ENCODE measurements around the gene ITGA3. TPM values are rescaled to one million over a fixed set of nuclear protein-coding genes. Genes with fewer than 3 reads are reported as not detected.
A peak's percentile ranks its signal among the peaks of the same experiment; 100 is the strongest.

ITGA3 gene
- total and polyA plus RNA-seq, 4 donors, result 48.1 to 159 (median 131) TPM

DNA sequence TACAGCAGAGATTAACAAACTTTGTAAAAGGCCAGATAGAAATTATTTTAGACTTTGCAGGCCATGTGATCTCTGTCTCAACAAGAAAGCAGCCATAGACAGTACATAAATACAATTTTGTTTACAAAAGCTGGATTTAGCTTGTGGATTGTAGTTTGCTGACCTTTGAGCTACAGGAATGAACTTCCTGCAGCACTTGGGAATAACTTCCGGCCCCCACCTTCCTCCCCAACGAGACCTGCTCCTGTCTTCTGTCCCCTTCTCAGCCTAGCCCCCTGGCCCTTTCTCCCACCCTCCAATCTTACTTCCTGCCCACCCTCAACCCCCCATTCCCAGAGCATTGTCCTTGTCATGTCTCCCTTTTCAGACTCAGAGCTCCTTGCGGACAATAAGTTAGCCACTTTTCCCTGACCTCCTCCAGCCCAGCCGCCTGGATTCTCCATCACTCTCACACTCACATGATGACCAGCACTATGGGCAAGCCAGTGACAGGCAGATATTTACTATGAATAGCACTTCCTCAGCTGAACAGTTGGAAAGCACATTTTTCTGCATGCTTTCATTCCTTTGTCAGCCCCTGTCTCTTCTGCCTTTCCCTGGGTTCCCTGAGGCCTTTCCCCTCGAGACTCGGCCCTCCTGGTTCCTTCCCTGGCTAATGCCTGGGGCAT is 33.3 kb upstream of the ITGA3 start:
- no peak overlapping the region for H3K27ac ChIP-seq (ENCODE audit: low read depth in 1 of 2, low read length in 2 of 2)
- intact Hi-C loops (cut with DNase I), result no loop called here
- no peaks in the 10 kb centered on the region for H3K36me3 ChIP-seq (ENCODE audit: control insufficient read depth in 1 of 2, insufficient read depth in 2 of 2, low read length in 1 of 2)
- ATAC-seq (ENCODE audit: low FRiP score) (no peak), DNase-seq (peak in 1 of 2 donors; percentile 13)
- H3K27me3 ChIP-seq (ENCODE audit: control insufficient read depth in 1 of 2, insufficient read depth in 2 of 2, low read length in 1 of 2), result no peaks in the 10 kb centered on the region
- no peaks in the 10 kb centered on the region for H3K4me1 ChIP-seq (ENCODE audit: control insufficient read depth in 1 of 2, insufficient read depth in 2 of 2, low read length in 2 of 2)
- no peaks in the 10 kb centered on the region for H3K9me3 ChIP-seq (ENCODE audit: control insufficient read depth, low read length)
- no peak overlapping the region for H3K4me3 ChIP-seq (ENCODE audit: low read length in 2 of 2)
- 64 to 67% methylated on average over 6 of the region's 6 CpGs for WGBS, 2 donors

DNA sequence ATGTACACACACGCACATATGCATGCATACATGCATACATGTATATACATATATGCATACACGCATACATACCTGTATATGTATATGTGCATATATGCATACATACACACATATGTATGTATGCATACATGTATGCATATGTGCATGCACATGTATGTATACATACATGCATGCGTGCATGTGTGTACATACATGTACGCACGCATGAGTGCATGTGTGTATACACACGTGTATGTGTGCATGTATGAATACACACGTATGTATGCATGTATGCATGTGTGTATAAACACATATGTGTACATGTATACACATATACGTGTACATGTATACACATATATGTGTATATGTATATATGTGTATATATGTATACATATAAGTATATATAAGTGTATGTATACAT is 32.4 kb upstream of the ITGA3 start:
- H3K4me1 ChIP-seq (ENCODE audit: control insufficient read depth in 1 of 2, insufficient read depth in 2 of 2, low read length in 2 of 2), result no peaks in the 10 kb centered on the region
- no peak for DNase-seq

DNA sequence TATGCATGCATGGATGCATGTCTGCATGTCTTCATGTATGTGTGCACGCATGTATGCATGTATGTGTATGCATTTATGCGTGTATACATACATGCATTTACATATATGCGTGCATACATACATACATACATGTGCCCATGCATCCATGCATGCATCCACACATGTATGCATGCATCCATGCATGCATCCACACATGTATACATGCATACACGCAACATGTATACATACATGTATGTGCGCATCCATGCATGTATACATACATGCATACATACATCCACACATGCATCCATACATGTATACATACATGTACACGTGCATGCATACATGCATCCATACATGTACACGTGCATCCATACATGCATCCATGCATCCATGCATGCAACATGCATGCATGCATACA is 31.1 kb upstream of the ITGA3 start:
- WGBS, 2 donors, result 40 to 58% methylated on average over 7 of the region's 7 CpGs
- Histone ChIP-seq H3K4me3 (ENCODE audit: low read length in 2 of 2) (no peak overlapping the region), H3K27me3 (ENCODE audit: control insufficient read depth in 1 of 2, insufficient read depth in 2 of 2, low read length in 1 of 2) (no peaks in the 10 kb centered on the region), H3K27ac (ENCODE audit: low read depth in 1 of 2, low read length in 2 of 2) (no peak overlapping the region), H3K36me3 (ENCODE audit: control insufficient read depth in 1 of 2, insufficient read depth in 2 of 2, low read length in 1 of 2) (no peaks in the 10 kb centered on the region), H3K9me3 (ENCODE audit: control insufficient read depth, low read length) (no peaks in the 10 kb centered on the region), H3K4me1 (ENCODE audit: control insufficient read depth in 1 of 2, insufficient read depth in 2 of 2, low read length in 2 of 2) (no peaks in the 10 kb centered on the region)
- intact Hi-C loops (cut with DNase I), result no loop called here
- DNase-seq (no peak), ATAC-seq (ENCODE audit: low FRiP score) (no peak)

More for the DNA sequence above, 32.4 kb upstream of the ITGA3 start:
- 62 to 67% methylated on average over 8 of the region's 8 CpGs for WGBS, 2 donors
- H3K9me3 ChIP-seq (ENCODE audit: control insufficient read depth, low read length), result no peaks in the 10 kb centered on the region
- ATAC-seq (ENCODE audit: low FRiP score), result no peak
- H3K36me3 ChIP-seq (ENCODE audit: control insufficient read depth in 1 of 2, insufficient read depth in 2 of 2, low read length in 1 of 2), result no peaks in the 10 kb centered on the region
- intact Hi-C loops (cut with DNase I), result no loop called here
- H3K27ac ChIP-seq (ENCODE audit: low read depth in 1 of 2, low read length in 2 of 2), result no peak overlapping the region
- H3K4me3 ChIP-seq (ENCODE audit: low read length in 2 of 2), result no peak overlapping the region
- no peaks in the 10 kb centered on the region for H3K27me3 ChIP-seq (ENCODE audit: control insufficient read depth in 1 of 2, insufficient read depth in 2 of 2, low read length in 1 of 2)

DNA sequence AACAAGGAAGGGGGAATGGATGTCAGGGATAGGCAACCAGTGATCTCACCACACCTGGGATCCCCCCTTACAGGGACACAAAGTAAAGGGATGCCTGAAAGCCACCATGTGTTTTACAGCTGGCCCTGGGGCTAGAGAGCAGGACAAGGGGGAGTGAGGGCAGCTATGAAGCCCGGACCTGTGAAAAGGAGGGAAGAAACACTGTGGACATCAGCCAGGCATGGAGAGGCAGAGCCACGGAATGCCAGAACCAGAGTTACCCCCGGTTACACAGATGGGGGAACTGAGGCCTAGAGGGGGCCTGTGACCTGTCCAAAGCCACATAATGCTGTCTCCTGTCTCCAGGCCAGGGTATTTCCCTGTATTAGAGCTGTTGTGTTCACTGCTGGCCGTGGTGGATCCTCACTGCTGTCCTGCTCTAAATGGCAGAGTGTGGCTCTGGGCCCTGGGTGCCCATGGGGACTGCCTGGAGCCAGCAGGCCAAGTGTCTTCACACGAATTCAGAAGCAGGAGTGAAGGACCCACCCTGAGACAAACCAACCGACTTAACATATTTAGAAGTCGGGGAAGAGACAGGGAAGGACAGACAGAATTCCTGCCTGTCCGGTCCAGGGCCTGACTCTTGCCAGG is 29.7 kb upstream of the ITGA3 start:
- Histone ChIP-seq H3K27me3 (ENCODE audit: control insufficient read depth in 1 of 2, insufficient read depth in 2 of 2, low read length in 1 of 2) (no peaks in the 10 kb centered on the region), H3K9me3 (ENCODE audit: control insufficient read depth, low read length) (no peaks in the 10 kb centered on the region), H3K27ac (ENCODE audit: low read depth in 1 of 2, low read length in 2 of 2) (no peak overlapping the region), H3K4me1 (ENCODE audit: control insufficient read depth in 1 of 2, insufficient read depth in 2 of 2, low read length in 2 of 2) (no peaks in the 10 kb centered on the region), H3K4me3 (ENCODE audit: low read length in 2 of 2) (no peak overlapping the region), H3K36me3 (ENCODE audit: control insufficient read depth in 1 of 2, insufficient read depth in 2 of 2, low read length in 1 of 2) (no peaks in the 10 kb centered on the region)
- intact Hi-C loops (cut with DNase I), result loop anchor here (1.0 to 2.0 kb wide), 3 partner anchors 31 to 63 kb away; partner anchors contain the start of gene ITGA3 (in 1 of the 2)
- WGBS, 2 donors, result 66 to 67% methylated on average over 8 of the region's 8 CpGs
- ATAC-seq (ENCODE audit: low FRiP score) (no peak), DNase-seq (peak in 1 of 2 donors; percentile 61)

DNA sequence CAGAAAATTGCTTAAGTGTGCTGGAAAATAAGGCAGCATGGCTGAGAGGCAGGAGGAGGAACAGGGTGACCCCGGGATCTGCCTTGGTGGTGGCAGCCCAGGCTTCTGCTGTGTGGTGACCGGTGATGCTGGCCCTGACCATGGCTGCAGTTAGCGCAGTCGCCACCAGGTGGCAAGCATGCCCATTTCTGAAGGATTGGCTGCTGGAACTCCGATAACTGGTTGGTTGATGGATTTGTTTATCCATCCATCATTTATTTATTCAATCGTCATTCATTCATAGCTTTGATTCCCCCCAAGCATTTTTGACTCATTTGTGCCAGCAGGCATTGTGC is 29.1 kb upstream of the ITGA3 start:
- ATAC-seq (ENCODE audit: low FRiP score), result peak; percentile 90
- Histone ChIP-seq H3K36me3 (ENCODE audit: control insufficient read depth in 1 of 2, insufficient read depth in 2 of 2, low read length in 1 of 2) (no peaks in the 10 kb centered on the region), H3K4me3 (ENCODE audit: low read length in 2 of 2) (no peak overlapping the region), H3K27me3 (ENCODE audit: control insufficient read depth in 1 of 2, insufficient read depth in 2 of 2, low read length in 1 of 2) (no peaks in the 10 kb centered on the region), H3K9me3 (ENCODE audit: control insufficient read depth, low read length) (no peaks in the 10 kb centered on the region), H3K4me1 (ENCODE audit: control insufficient read depth in 1 of 2, insufficient read depth in 2 of 2, low read length in 2 of 2) (no peaks in the 10 kb centered on the region), H3K27ac (ENCODE audit: low read depth in 1 of 2, low read length in 2 of 2) (no peak overlapping the region)
- intact Hi-C loops (cut with DNase I), result loop anchor here (1.0 to 2.0 kb wide), 3 partner anchors 30 to 62 kb away; partner anchors contain the start of gene ITGA3 (in 1 of the 2)
- DNase-seq, result peak; percentile 88 to 96
- WGBS, 2 donors, result 0% methylated on average over 6 of the region's 6 CpGs

DNA sequence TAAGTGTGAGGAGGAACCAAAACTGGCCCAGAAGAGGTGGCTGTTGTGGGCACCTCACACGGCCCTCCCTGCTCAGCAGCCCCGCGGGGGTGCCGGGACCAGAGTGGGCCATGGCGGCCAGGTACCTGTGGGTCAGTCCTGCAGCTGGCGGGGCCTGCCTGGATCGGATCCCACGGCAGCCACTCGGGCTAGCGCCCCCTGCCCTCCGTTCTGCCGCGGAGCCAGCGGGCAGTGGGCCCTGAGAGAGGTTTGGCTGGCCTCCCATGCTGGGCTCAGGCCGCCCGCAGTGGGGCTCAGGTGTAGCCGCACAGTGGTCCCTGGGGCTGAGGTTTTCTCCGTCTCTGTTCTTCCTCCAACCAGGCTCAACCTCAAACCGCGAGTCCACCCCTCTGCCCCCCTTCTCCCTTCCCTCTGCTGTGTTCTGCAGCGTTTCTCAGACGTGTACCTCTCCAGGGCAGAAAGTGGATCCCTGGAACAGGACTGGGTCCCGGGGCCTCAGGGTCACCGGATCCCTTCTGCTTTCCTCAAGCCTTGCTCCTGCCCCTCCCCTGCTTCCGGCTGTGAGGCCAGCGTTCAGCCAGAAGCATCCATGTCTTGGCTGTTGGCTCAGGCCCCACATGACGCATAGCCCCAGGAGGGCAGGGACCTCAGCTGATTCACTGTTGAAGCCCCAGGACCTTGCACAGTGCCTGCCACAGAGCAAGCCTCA is 28.6 kb upstream of the ITGA3 start:
- peak; percentile 91 for ATAC-seq (ENCODE audit: low FRiP score)
- H3K27ac ChIP-seq (ENCODE audit: low read depth in 1 of 2, low read length in 2 of 2), result peak overlapping the region; percentile 20 to 57
- H3K4me3 ChIP-seq (ENCODE audit: low read length in 2 of 2), result peak overlapping the region; percentile 1 to 23

DNA sequence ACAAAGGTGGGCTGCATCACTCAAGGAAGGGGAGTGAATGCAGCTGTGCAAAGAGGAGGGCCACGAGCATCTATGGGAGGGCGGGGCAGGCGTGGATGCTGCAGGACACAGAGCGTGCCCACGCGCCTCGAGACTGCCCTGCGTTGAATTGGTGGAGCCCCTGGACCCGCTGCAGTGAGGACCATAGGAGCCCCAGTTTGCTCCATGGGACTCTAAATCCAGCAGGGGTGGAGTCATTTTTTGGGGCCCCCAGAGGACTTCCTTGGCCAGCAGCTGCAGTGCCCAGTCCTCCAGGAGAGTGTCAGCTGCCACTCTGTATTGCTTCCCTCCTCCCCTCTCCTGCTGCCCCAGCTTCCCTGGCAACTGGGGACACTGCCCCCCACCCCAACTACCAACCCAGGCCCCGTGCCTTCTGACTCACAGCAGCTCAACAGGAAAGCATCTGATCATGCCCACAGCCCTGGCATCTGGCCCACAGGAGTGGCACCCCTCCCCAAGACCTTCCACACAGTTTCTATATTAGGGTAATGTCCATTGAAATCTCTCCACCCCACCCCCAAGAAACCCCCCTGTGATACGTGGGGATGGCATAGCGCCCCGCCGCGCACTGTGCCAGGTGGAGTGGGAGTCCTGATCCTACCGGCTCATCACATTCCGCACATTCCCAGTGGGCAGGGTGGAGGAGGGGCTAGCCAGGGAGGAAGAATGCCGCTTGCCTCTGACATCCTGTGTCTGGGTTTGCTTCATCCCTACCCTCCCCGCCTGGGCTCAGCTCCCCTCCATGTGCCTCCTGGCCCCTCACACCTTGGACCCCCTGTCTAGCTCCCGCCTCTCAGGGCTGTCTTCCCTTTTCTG is 27.8 kb upstream of the ITGA3 start:
- Histone ChIP-seq H3K4me3 (ENCODE audit: low read length in 2 of 2) (no peak overlapping the region), H3K27me3 (ENCODE audit: control insufficient read depth in 1 of 2, insufficient read depth in 2 of 2, low read length in 1 of 2) (no peaks in the 10 kb centered on the region), H3K9me3 (ENCODE audit: control insufficient read depth, low read length) (no peaks in the 10 kb centered on the region), H3K4me1 (ENCODE audit: control insufficient read depth in 1 of 2, insufficient read depth in 2 of 2, low read length in 2 of 2) (no peaks in the 10 kb centered on the region), H3K36me3 (ENCODE audit: control insufficient read depth in 1 of 2, insufficient read depth in 2 of 2, low read length in 1 of 2) (no peaks in the 10 kb centered on the region), H3K27ac (ENCODE audit: low read depth in 1 of 2, low read length in 2 of 2) (peak overlapping the region in 1 of 2 donors; percentile 3)
- 68 to 69% methylated on average over 20 of the region's 20 CpGs for WGBS, 2 donors
- peak; percentile 19 for ATAC-seq (ENCODE audit: low FRiP score)
- peak; percentile 70 to 84 for DNase-seq
- intact Hi-C loops (cut with DNase I), result loop anchor here (2.0 kb wide), 2 partner anchors 29 to 61 kb away; partner anchors contain the start of gene ITGA3 (in 1 of the 2)

More for the DNA sequence above, 28.6 kb upstream of the ITGA3 start:
- H3K36me3 ChIP-seq (ENCODE audit: control insufficient read depth in 1 of 2, insufficient read depth in 2 of 2, low read length in 1 of 2), result no peaks in the 10 kb centered on the region
- DNase-seq, result peak; percentile 94 to 97
- H3K27me3 ChIP-seq (ENCODE audit: control insufficient read depth in 1 of 2, insufficient read depth in 2 of 2, low read length in 1 of 2), result no peaks in the 10 kb centered on the region
- H3K9me3 ChIP-seq (ENCODE audit: control insufficient read depth, low read length), result no peaks in the 10 kb centered on the region
- H3K4me1 ChIP-seq (ENCODE audit: control insufficient read depth in 1 of 2, insufficient read depth in 2 of 2, low read length in 2 of 2), result no peaks in the 10 kb centered on the region
- WGBS, 2 donors, result 0 to 1% methylated on average over 26 to 27 of the region's 27 CpGs
- intact Hi-C loops (cut with DNase I), result loop anchor here (2.0 kb wide), 2 partner anchors 29 to 61 kb away; partner anchors contain the start of gene ITGA3 (in 1 of the 2)

DNA sequence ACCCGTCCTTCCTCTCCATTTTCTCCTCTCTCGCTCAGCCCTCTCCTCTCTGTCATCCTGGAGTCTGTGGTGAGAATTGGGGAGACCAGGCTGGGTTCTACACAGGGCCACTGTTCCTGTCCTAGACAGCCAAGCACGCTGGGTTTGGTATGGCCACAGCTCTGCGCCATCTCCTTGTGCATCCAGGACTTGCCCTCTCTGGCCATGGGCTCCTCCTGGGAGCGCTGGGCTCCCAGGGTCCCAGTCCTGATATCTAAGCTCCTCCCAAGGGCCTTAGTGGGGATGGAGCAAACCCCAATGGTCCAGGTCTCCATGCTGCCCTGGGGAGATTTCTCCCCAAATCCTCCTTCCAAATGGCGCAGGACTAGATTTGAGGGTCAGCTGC is 27.2 kb upstream of the ITGA3 start:
- intact Hi-C loops (cut with DNase I), result no loop called here
- Histone ChIP-seq H3K27me3 (ENCODE audit: control insufficient read depth in 1 of 2, insufficient read depth in 2 of 2, low read length in 1 of 2) (no peaks in the 10 kb centered on the region), H3K4me3 (ENCODE audit: low read length in 2 of 2) (no peak overlapping the region), H3K4me1 (ENCODE audit: control insufficient read depth in 1 of 2, insufficient read depth in 2 of 2, low read length in 2 of 2) (no peaks in the 10 kb centered on the region), H3K36me3 (ENCODE audit: control insufficient read depth in 1 of 2, insufficient read depth in 2 of 2, low read length in 1 of 2) (no peaks in the 10 kb centered on the region), H3K9me3 (ENCODE audit: control insufficient read depth, low read length) (no peaks in the 10 kb centered on the region), H3K27ac (ENCODE audit: low read depth in 1 of 2, low read length in 2 of 2) (peak overlapping the region in 1 of 2 donors; percentile 3)
- ATAC-seq (ENCODE audit: low FRiP score), result no peak
- peak in 1 of 2 donors; percentile 31 for DNase-seq
- 95 to 98% methylated on average over 6 of the region's 6 CpGs for WGBS, 2 donors

Measured in aorta (tissue), 5 donors.